Stimulated activated naive B cell treated with anti-CD40 and anti-IgM and Interleukin-4, amounts not matched to agents 10 μg/mL and 1 μg/mL and 100 μg/mL, for 72 hours (primary cell): ENCODE results near the gene CCSER1.

Source experiments
- ATAC-seq, 2 donors: fragments of 150-1000 bp; cut with Tn5 transposase; replicated peaks; 2 replicates each; pipeline ENCODE4 v1.10.0; 2021; ENCODE audit warnings: moderate library complexity in 1 of 2
- DNase-seq: peaks from one replicate; pipeline ENCODE4 v3.0.0; 2021
- H3K27ac Mint-ChIP-seq: one replicate; pipeline ENCODE4 v1.8.0; 2022; ENCODE audit warnings: mild to moderate bottlenecking, mixed read lengths
- H3K27me3 Mint-ChIP-seq, 2 donors: one replicate each; pipeline ENCODE4 v1.8.0; 2022; ENCODE audit warnings: mixed read lengths in 2 of 2
- H3K36me3 Mint-ChIP-seq, 2 donors: one replicate each; pipeline ENCODE4 v1.8.0; 2022; ENCODE audit warnings: mixed read lengths in 2 of 2, mild to moderate bottlenecking in 1 of 2
- H3K4me1 Mint-ChIP-seq, 2 donors: one replicate each; pipeline ENCODE4 v1.8.0; 2022; ENCODE audit warnings: mixed read lengths in 2 of 2, mild to moderate bottlenecking in 1 of 2
- H3K4me3 Mint-ChIP-seq, 2 donors: one replicate each; pipeline ENCODE4 v1.8.0; 2022; ENCODE audit warnings: mild to moderate bottlenecking in 2 of 2, mixed read lengths in 2 of 2, moderate library complexity in 1 of 2
- H3K9me3 Mint-ChIP-seq, 2 donors: one replicate each; pipeline ENCODE4 v1.8.0; 2022; ENCODE audit warnings: mixed read lengths in 2 of 2, mild to moderate bottlenecking in 1 of 2

Gene CCSER1

GRCh38 chr4:91279899-91280298, 1152.7 kb downstream of the CCSER1 start:
- peaks cover 15 to 16% of the 10 kb centered on the region in 2 donors for H3K9me3 Mint-ChIP-seq
- H3K4me1 Mint-ChIP-seq = no peaks in the 10 kb centered on the region
- ATAC-seq (no peak), DNase-seq (no peak)
- H3K36me3 Mint-ChIP-seq = no peaks in the 10 kb centered on the region
- no peak overlapping the region for H3K4me3 Mint-ChIP-seq
- H3K27me3 Mint-ChIP-seq = no peaks in the 10 kb centered on the region
- no peak overlapping the region for H3K27ac Mint-ChIP-seq

- ATAC-seq (no peak), DNase-seq (no peak)
- no peak overlapping the region for H3K27ac Mint-ChIP-seq
- H3K4me1 Mint-ChIP-seq = no peaks in the 10 kb centered on the region
- no peaks in the 10 kb centered on the region for H3K27me3 Mint-ChIP-seq
- peaks cover 9 to 10% of the 10 kb centered on the region in 2 donors for H3K9me3 Mint-ChIP-seq
- no peak overlapping the region for H3K4me3 Mint-ChIP-seq
- no peaks in the 10 kb centered on the region for H3K36me3 Mint-ChIP-seq
Observed at GRCh38 chr4:91280551-91281290, 1153.5 kb downstream of the CCSER1 start.

- ATAC-seq (no peak), DNase-seq (no peak)
- no peaks in the 10 kb centered on the region for H3K36me3 Mint-ChIP-seq
- peaks cover 5 to 6% of the 10 kb centered on the region in 2 donors for H3K9me3 Mint-ChIP-seq
- no peaks in the 10 kb centered on the region for H3K4me1 Mint-ChIP-seq
- no peaks in the 10 kb centered on the region for H3K27me3 Mint-ChIP-seq
- no peak overlapping the region for H3K27ac Mint-ChIP-seq
- H3K4me3 Mint-ChIP-seq = no peak overlapping the region
Observed at GRCh38 chr4:91282217-91282616, 1155.0 kb downstream of the CCSER1 start.

GRCh38 chr4:91283726-91284230, 1156.6 kb downstream of the CCSER1 start:
- DNase-seq = no peak
- no peak for ATAC-seq
- no peak overlapping the region for H3K4me3 Mint-ChIP-seq
- H3K4me1 Mint-ChIP-seq = no peaks in the 10 kb centered on the region
- no peaks in the 10 kb centered on the region for H3K9me3 Mint-ChIP-seq
- no peak overlapping the region for H3K27ac Mint-ChIP-seq
- no peaks in the 10 kb centered on the region for H3K27me3 Mint-ChIP-seq
- H3K36me3 Mint-ChIP-seq = no peaks in the 10 kb centered on the region

GRCh38 chr4:91284480-91284879, 1157.3 kb downstream of the CCSER1 start:
- Mint-ChIP-seq H3K4me1 (no peaks in the 10 kb centered on the region), H3K36me3 (no peaks in the 10 kb centered on the region), H3K27ac (no peak overlapping the region), H3K9me3 (peaks cover 0 to 2% of the 10 kb centered on the region in 2 donors), H3K4me3 (no peak overlapping the region), H3K27me3 (no peaks in the 10 kb centered on the region)
- ATAC-seq = no peak
- no peak for DNase-seq

GRCh38 chr4:91285487-91285886, 1158.3 kb downstream of the CCSER1 start:
- Mint-ChIP-seq H3K9me3 (peaks cover 0 to 2% of the 10 kb centered on the region in 2 donors), H3K4me3 (no peak overlapping the region), H3K27ac (no peak overlapping the region), H3K4me1 (no peaks in the 10 kb centered on the region), H3K27me3 (no peaks in the 10 kb centered on the region), H3K36me3 (no peaks in the 10 kb centered on the region)
- ATAC-seq = no peak
- no peak for DNase-seq

- Mint-ChIP-seq H3K27ac (no peak overlapping the region), H3K27me3 (no peaks in the 10 kb centered on the region), H3K9me3 (peaks cover 0 to 4% of the 10 kb centered on the region in 2 donors), H3K4me1 (no peaks in the 10 kb centered on the region), H3K36me3 (no peaks in the 10 kb centered on the region), H3K4me3 (no peak overlapping the region)
- ATAC-seq (no peak), DNase-seq (no peak)
Observed at GRCh38 chr4:91288702-91289311, 1161.6 kb downstream of the CCSER1 start.

- H3K9me3 Mint-ChIP-seq = peaks cover 0 to 3% of the 10 kb centered on the region in 2 donors
- ATAC-seq (no peak), DNase-seq (no peak)
- no peak overlapping the region for H3K4me3 Mint-ChIP-seq
- no peaks in the 10 kb centered on the region for H3K4me1 Mint-ChIP-seq
- no peak overlapping the region for H3K27ac Mint-ChIP-seq
- no peaks in the 10 kb centered on the region for H3K27me3 Mint-ChIP-seq
- no peaks in the 10 kb centered on the region for H3K36me3 Mint-ChIP-seq
Observed at GRCh38 chr4:91298156-91298700, 1171.0 kb downstream of the CCSER1 start.

- no peaks in the 10 kb centered on the region for H3K27me3 Mint-ChIP-seq
- H3K4me3 Mint-ChIP-seq = no peak overlapping the region
- H3K27ac Mint-ChIP-seq = no peak overlapping the region
- H3K4me1 Mint-ChIP-seq = no peaks in the 10 kb centered on the region
- ATAC-seq (no peak), DNase-seq (no peak)
- H3K36me3 Mint-ChIP-seq = no peaks in the 10 kb centered on the region
- H3K9me3 Mint-ChIP-seq = peaks cover 0 to 3% of the 10 kb centered on the region in 2 donors
Observed at GRCh38 chr4:91298824-91299223, 1171.6 kb downstream of the CCSER1 start.

- DNase-seq (no peak), ATAC-seq (no peak)
- Mint-ChIP-seq H3K9me3 (peaks cover 0 to 3% of the 10 kb centered on the region in 2 donors), H3K27me3 (no peaks in the 10 kb centered on the region), H3K4me1 (no peaks in the 10 kb centered on the region), H3K36me3 (no peaks in the 10 kb centered on the region), H3K27ac (no peak overlapping the region), H3K4me3 (no peak overlapping the region)
Observed at GRCh38 chr4:91302120-91302519, 1174.9 kb downstream of the CCSER1 start.

GRCh38 chr4:91304292-91304691, 1177.1 kb downstream of the CCSER1 start:
- Mint-ChIP-seq H3K4me1 (no peaks in the 10 kb centered on the region), H3K27me3 (no peaks in the 10 kb centered on the region), H3K27ac (no peak overlapping the region), H3K36me3 (no peaks in the 10 kb centered on the region), H3K4me3 (no peak overlapping the region), H3K9me3 (peaks cover 0 to 3% of the 10 kb centered on the region in 2 donors)
- DNase-seq (no peak), ATAC-seq (no peak)

GRCh38 chr4:91317434-91317833, 1190.2 kb downstream of the CCSER1 start:
- Mint-ChIP-seq H3K36me3 (no peaks in the 10 kb centered on the region), H3K4me3 (no peak overlapping the region), H3K27ac (no peak overlapping the region), H3K27me3 (no peaks in the 10 kb centered on the region), H3K9me3 (peaks cover 3 to 13% of the 10 kb centered on the region in 2 donors), H3K4me1 (no peaks in the 10 kb centered on the region)
- DNase-seq (no peak), ATAC-seq (no peak)

GRCh38 chr4:91319556-91320268, 1192.5 kb downstream of the CCSER1 start:
- H3K9me3 Mint-ChIP-seq = peaks cover 3 to 5% of the 10 kb centered on the region in 2 donors
- H3K4me1 Mint-ChIP-seq = no peaks in the 10 kb centered on the region
- no peaks in the 10 kb centered on the region for H3K36me3 Mint-ChIP-seq
- no peaks in the 10 kb centered on the region for H3K27me3 Mint-ChIP-seq
- no peak for ATAC-seq
- H3K4me3 Mint-ChIP-seq = no peak overlapping the region
- H3K27ac Mint-ChIP-seq = no peak overlapping the region
- DNase-seq = no peak

- Mint-ChIP-seq H3K9me3 (peaks cover 23% of the 10 kb centered on the region in 2 donors), H3K4me3 (no peak overlapping the region), H3K36me3 (peaks cover 0 to 3% of the 10 kb centered on the region in 2 donors), H3K27ac (no peak overlapping the region), H3K4me1 (no peaks in the 10 kb centered on the region), H3K27me3 (no peaks in the 10 kb centered on the region)
- DNase-seq = no peak
- no peak for ATAC-seq
Observed at GRCh38 chr4:91322961-91323360, 1195.8 kb downstream of the CCSER1 start.
